HFFc6 (cell line): Measurements from ENCODE around the gene RSU1. TPM values are rescaled to one million over a fixed set of nuclear protein-coding genes. Genes with fewer than 3 reads are reported as not detected.
A peak's percentile ranks its signal among the peaks of the same experiment; 100 is the strongest.

Source experiments
- DNase-seq: peaks from one replicate; pipeline ENCODE4 v3.0.0-alpha.2; 2018
- H3K27ac Mint-ChIP-seq: 2 replicates; pipeline ENCODE4 v1.8.0; 2020; ENCODE audit warnings: mild to moderate bottlenecking, mixed read lengths
- H3K27me3 Mint-ChIP-seq: 2 replicates; pipeline ENCODE4 v1.8.0; 2021; ENCODE audit warnings: mild to moderate bottlenecking, moderate library complexity, mixed read lengths; ENCODE audit not compliant: insufficient read depth
- H3K36me3 Mint-ChIP-seq: 2 replicates; pipeline ENCODE4 v1.8.0; 2021; ENCODE audit warnings: low read depth, mixed read lengths
- H3K4me1 Mint-ChIP-seq: 2 replicates; pipeline ENCODE4 v1.8.0; 2020; ENCODE audit warnings: low read depth, mixed read lengths
- H3K4me3 Mint-ChIP-seq: 2 replicates; pipeline ENCODE4 v1.8.0; 2020; ENCODE audit warnings: mild to moderate bottlenecking, moderate library complexity, mixed read lengths
- H3K9me3 Mint-ChIP-seq: 2 replicates; pipeline ENCODE4 v1.8.0; 2020; ENCODE audit warnings: mild to moderate bottlenecking, mixed read lengths
- CTCF ChIP-seq: fragments of 200-600 bp; sonication (generic); IDR thresholded peaks from 2 replicates; pipeline ENCODE4 v1.5.0; 2021; ENCODE audit warnings: antibody characterized with exemption, mild to moderate bottlenecking
- total RNA-seq, 6 experiments: library from RNA; stranded (reverse); fragmentation: NEBNext Ultra II Directional; extraction: Animal tissue kit (Norgen Biotek cat#: 25700); gene quantifications; 2 replicates in 1 of 6; 3 replicates in 5 of 6; pipeline ENCODE4 v1.2.3, GENCODE V29; 2021

RSU1 gene
- total RNA-seq, 6 experiments from 2014 or later: 182 to 239 (median 205) TPM

GRCh38 chr10:16603308-16603707 lies 213.9 kb downstream of the RSU1 start:
- Mint-ChIP-seq H3K27me3 (peaks cover 5% of the 10 kb centered on the region), H3K4me1 (peaks cover 21% of the 10 kb centered on the region), H3K4me3 (no peak overlapping the region), H3K27ac (no peak overlapping the region), H3K36me3 (peaks cover 8% of the 10 kb centered on the region), H3K9me3 (no peaks in the 10 kb centered on the region)
- DNase-seq: no peak
- TF ChIP-seq CTCF: no peak

GRCh38 chr10:16602104-16602775 lies 215.0 kb downstream of the RSU1 start:
- DNase-seq: no peak
- Mint-ChIP-seq H3K4me3 (no peak overlapping the region), H3K4me1 (peaks cover 28% of the 10 kb centered on the region), H3K36me3 (peaks cover 6% of the 10 kb centered on the region), H3K27ac (peak overlapping the region; percentile 2; the same call in 1 of the 2 replicates), H3K27me3 (peaks cover 5% of the 10 kb centered on the region), H3K9me3 (no peaks in the 10 kb centered on the region)
- TF ChIP-seq CTCF: no peak

- TF ChIP-seq CTCF: no peak
- no peak overlapping the region; the same call in 1 of the 2 replicates for H3K27ac Mint-ChIP-seq
- H3K4me1 Mint-ChIP-seq: peaks cover 17% of the 10 kb centered on the region
- H3K4me3 Mint-ChIP-seq: no peak overlapping the region
- no peak for DNase-seq
- peaks cover 5% of the 10 kb centered on the region for H3K27me3 Mint-ChIP-seq
- no peaks in the 10 kb centered on the region for H3K9me3 Mint-ChIP-seq
- no peaks in the 10 kb centered on the region; the same call in 1 of the 2 replicates for H3K36me3 Mint-ChIP-seq
Observed at GRCh38 chr10:16599662-16600061, 217.6 kb downstream of the RSU1 start.

- TF ChIP-seq CTCF: no peak
- DNase-seq: peak; percentile 53
- H3K4me1 Mint-ChIP-seq: peaks cover 17% of the 10 kb centered on the region
- no peaks in the 10 kb centered on the region for H3K9me3 Mint-ChIP-seq
- H3K27me3 Mint-ChIP-seq: peaks cover 5% of the 10 kb centered on the region
- H3K27ac Mint-ChIP-seq: peak overlapping the region; percentile 55; the same call in 1 of the 2 replicates
- H3K4me3 Mint-ChIP-seq: no peak overlapping the region
- H3K36me3 Mint-ChIP-seq: peaks cover 11% of the 10 kb centered on the region; the same call in 1 of the 2 replicates
Observed at GRCh38 chr10:16597656-16598055, 219.6 kb downstream of the RSU1 start.

- H3K36me3 Mint-ChIP-seq: peaks cover 19% of the 10 kb centered on the region
- no peak overlapping the region for H3K27ac Mint-ChIP-seq
- no peaks in the 10 kb centered on the region; the same call in 1 of the 2 replicates for H3K27me3 Mint-ChIP-seq
- H3K4me1 Mint-ChIP-seq: peaks cover under 1% of the 10 kb centered on the region; the same call in 1 of the 2 replicates
- H3K9me3 Mint-ChIP-seq: no peaks in the 10 kb centered on the region
- DNase-seq: no peak
- TF ChIP-seq CTCF: no peak
- H3K4me3 Mint-ChIP-seq: no peak overlapping the region
Observed at GRCh38 chr10:16592378-16592777, 224.8 kb downstream of the RSU1 start.
